GM12892 (cell line): ENCODE data around the gene BGLAP.

Experiments used
- DNase-seq: peaks from one replicate; pipeline ENCODE4 v3.0.0; 2011; ENCODE audit not compliant: insufficient read length
- FAIRE-seq: peaks from 2 replicates; lab custom pipeline; 2011; peaks lifted over from hg19 to GRCh38; lab: Jason Lieb, UNC
- POLR2A ChIP-seq: IDR thresholded peaks from 2 replicates; pipeline ENCODE4 v1.6.1; 2011; ENCODE audit warnings: low read depth, low read length, control low read depth
- POLR2AphosphoS5 ChIP-seq: IDR thresholded peaks from 2 replicates; pipeline ENCODE4 v1.6.1; 2011; ENCODE audit warnings: low read depth, low read length, control low read depth
- TAF1 ChIP-seq: IDR thresholded peaks from 2 replicates; pipeline ENCODE4 v1.6.1; 2011; ENCODE audit warnings: low read depth, mild to moderate bottlenecking, control low read depth, low read length, borderline replicate concordance

BGLAP gene

GRCh38 chr1:156229809-156230472 is 12.0 kb upstream of the BGLAP start:
- DNase-seq (no peak), FAIRE-seq (no peak)
- TF ChIP-seq POLR2AphosphoS5 (no peak), POLR2A (no peak), TAF1 (no peak)

- DNase-seq (no peak), FAIRE-seq (no peak)
- TF ChIP-seq POLR2A (no peak), POLR2AphosphoS5 (no peak), TAF1 (no peak)
These were observed 11.5 kb upstream of the BGLAP start for GRCh38 chr1:156230473-156230837.

- TF ChIP-seq TAF1 (no peak), POLR2AphosphoS5 (no peak), POLR2A (no peak)
- DNase-seq (no peak), FAIRE-seq (no peak)
These were observed 9.6 kb upstream of the BGLAP start for GRCh38 chr1:156232201-156232894.

- TF ChIP-seq TAF1 (no peak), POLR2A (no peak), POLR2AphosphoS5 (no peak)
- no peak for FAIRE-seq
- DNase-seq, result no peak
These were observed 8.4 kb upstream of the BGLAP start for GRCh38 chr1:156233426-156234127.

GRCh38 chr1:156236164-156236563 is 5.8 kb upstream of the BGLAP start:
- no peak for TF ChIP-seq POLR2AphosphoS5
- TF ChIP-seq TAF1, result no peak
- no peak for DNase-seq
- FAIRE-seq, result no peak

GRCh38 chr1:156238248-156238647 is 3.7 kb upstream of the BGLAP start:
- TF ChIP-seq POLR2AphosphoS5 (no peak), TAF1 (no peak), POLR2A (no peak)
- DNase-seq (no peak), FAIRE-seq (no peak)

GRCh38 chr1:156241311-156241811 is 623 bp upstream of the BGLAP start:
- TF ChIP-seq POLR2AphosphoS5 (no peak; the same call in 1 of the 2 replicates), TAF1 (no peak), POLR2A (no peak; the same call in 1 of the 2 replicates)
- DNase-seq, result no peak
- no peak for FAIRE-seq

GRCh38 chr1:156242738-156243137 is 754 bp downstream of the BGLAP start:
- DNase-seq (no peak), FAIRE-seq (no peak)
- TF ChIP-seq POLR2AphosphoS5 (no peak), TAF1 (no peak), POLR2A (no peak)

GRCh38 chr1:156244126-156244525 is 2.1 kb downstream of the BGLAP start:
- TF ChIP-seq POLR2AphosphoS5, result no peak
- no peak for TF ChIP-seq POLR2A
- TF ChIP-seq TAF1, result no peak
- no peak for DNase-seq
- FAIRE-seq, result no peak

GRCh38 chr1:156244712-156245111 is 2.7 kb downstream of the BGLAP start:
- DNase-seq, result no peak

GRCh38 chr1:156245451-156246232 is 3.7 kb downstream of the BGLAP start:
- FAIRE-seq (peak; percentile 76), DNase-seq (peak; percentile 58)
- TF ChIP-seq POLR2A (no peak), TAF1 (no peak), POLR2AphosphoS5 (no peak)

More at GRCh38 chr1:156244712-156245111, 2.7 kb downstream of the BGLAP start:
- no peak for FAIRE-seq
- no peak for TF ChIP-seq TAF1
- no peak for TF ChIP-seq POLR2AphosphoS5
- TF ChIP-seq POLR2A, result no peak

GRCh38 chr1:156246241-156246780 is 4.3 kb downstream of the BGLAP start:
- TF ChIP-seq POLR2A (no peak), TAF1 (no peak), POLR2AphosphoS5 (no peak; the same call in 1 of the 2 replicates)
- FAIRE-seq, result no peak
- no peak for DNase-seq
